SK-N-MC (cell line): Measurements from ENCODE around the gene MKS1.

Experiments used
- EZH2 ChIP-seq: fragments of 200-600 bp; sonication (generic); IDR thresholded peaks from one replicate; pipeline ENCODE4 v1.6.1; 2017; ENCODE audit warnings: antibody characterized with exemption
- FOXP2 ChIP-seq: optimal IDR thresholded peaks from 2 replicates; pipeline ENCODE3; 2011; ENCODE audit warnings: mild to moderate bottlenecking, moderate library complexity; ENCODE audit not compliant: insufficient read depth; ENCODE audit errors: extremely low read length, control extremely low read depth
- POLR2AphosphoS5 ChIP-seq: IDR thresholded peaks from 2 replicates; pipeline ENCODE4 v1.6.1; 2012; ENCODE audit warnings: mild to moderate bottlenecking, low read depth, low read length, borderline replicate concordance

- TF ChIP-seq EZH2 = no peak
- no peak for TF ChIP-seq POLR2AphosphoS5
- no peak for TF ChIP-seq FOXP2
These were observed 18.9 kb downstream of the MKS1 start for GRCh38 chr17:58200024-58200633.
